T1000 (cell line): ENCODE measurements around the gene TMEM31.
"Not testable (repeated sequence)": the region's sequence is repeated elsewhere in the genome, so short reads cannot be mapped to it uniquely, and the experiment has no call there.

Source experiments
- DNase-seq: peaks from one replicate; lab custom pipeline; 2025; ENCODE audit warnings: mixed read lengths; lab: John Stamatoyannopoulos, UW

Gene TMEM31

GRCh38 chrX:103726477-103726876, 15.8 kb downstream of the TMEM31 start:
- no peak for DNase-seq

- DNase-seq = no peak
Measured at GRCh38 chrX:103727115-103727514, 16.4 kb downstream of the TMEM31 start.

GRCh38 chrX:103729015-103729414, 18.3 kb downstream of the TMEM31 start:
- DNase-seq = no peak

- DNase-seq = no peak
Measured at GRCh38 chrX:103730147-103730795, 19.6 kb downstream of the TMEM31 start.

GRCh38 chrX:103730796-103731493, 20.2 kb downstream of the TMEM31 start:
- DNase-seq = no peak

- DNase-seq = no peak
Measured at GRCh38 chrX:103733017-103733416, 22.3 kb downstream of the TMEM31 start.

GRCh38 chrX:103734125-103734760, 23.5 kb downstream of the TMEM31 start:
- no peak for DNase-seq

- DNase-seq = no peak
Measured at GRCh38 chrX:103737696-103738095, 27.0 kb downstream of the TMEM31 start.

GRCh38 chrX:103739421-103739820, 28.7 kb downstream of the TMEM31 start:
- DNase-seq = no peak

GRCh38 chrX:103741879-103742278, 31.2 kb downstream of the TMEM31 start:
- no peak for DNase-seq

GRCh38 chrX:103742339-103742738, 31.6 kb downstream of the TMEM31 start:
- no peak for DNase-seq

GRCh38 chrX:103747163-103747562, 36.5 kb downstream of the TMEM31 start:
- DNase-seq = no peak

- no peak for DNase-seq
Measured at GRCh38 chrX:103754401-103754800, 43.7 kb downstream of the TMEM31 start.

GRCh38 chrX:103756736-103757135, 46.0 kb downstream of the TMEM31 start:
- no peak for DNase-seq

GRCh38 chrX:103758555-103758954, 47.8 kb downstream of the TMEM31 start:
- DNase-seq = no peak

- not testable (repeated sequence) for DNase-seq
Measured at GRCh38 chrX:103763541-103763940, 52.8 kb downstream of the TMEM31 start.
